GM12878 (cell line): Measurements from ENCODE around the gene TMPRSS13.

Source experiments
- CTCF ChIP-seq, 3 experiments: IDR thresholded peaks in 2 of 3; conservative IDR thresholded peaks in 1 of 3; 2 replicates each; pipeline ENCODE4 v1.5.1; 2011; ENCODE audit warnings: low read depth in 3 of 3, low read length in 3 of 3, mild to moderate bottlenecking in 3 of 3, control low read depth in 2 of 3, moderate library complexity in 2 of 3, inconsistent platforms in 1 of 3, mixed read lengths in 1 of 3; ENCODE audit not compliant: control insufficient read depth in 2 of 3, insufficient read depth in 1 of 3; ENCODE audit errors: extremely low read depth in 1 of 3
- DPF2 ChIP-seq: fragments of 450-650 bp; IDR thresholded peaks from 2 replicates; pipeline ENCODE4 v1.6.1; 2017; ENCODE audit warnings: mild to moderate bottlenecking
- ESRRA ChIP-seq: IDR thresholded peaks from 2 replicates; pipeline ENCODE4 v1.6.1; 2012; ENCODE audit warnings: mild to moderate bottlenecking, low read length, improper control_type of control experiment
- POLR2A ChIP-seq: IDR thresholded peaks from 2 replicates; pipeline ENCODE4 v1.6.1; 2011; ENCODE audit warnings: low read depth, mild to moderate bottlenecking, low read length
- RAD21 ChIP-seq: IDR thresholded peaks from 2 replicates; pipeline ENCODE4 v1.6.1; 2011; ENCODE audit warnings: mild to moderate bottlenecking, low read depth, low read length, moderate library complexity; ENCODE audit not compliant: insufficient read depth
- SP1 ChIP-seq: IDR thresholded peaks from one replicate; pipeline ENCODE4 v1.6.1; 2011; ENCODE audit warnings: low read depth, low read length

- TF ChIP-seq DPF2 = no peak
- no peak for TF ChIP-seq CTCF (IDR thresholded peaks at IDR 0.05 in 2 of 3, conservative IDR thresholded peaks at IDR 0.05 in 1 of 3; ENCODE audit: control insufficient read depth in 2 of 3, extremely low read depth in 1 of 3, insufficient read depth in 1 of 3, low read depth in 3 of 3, low read length in 3 of 3)
- TF ChIP-seq ESRRA = no peak
- no peak for TF ChIP-seq POLR2A
- TF ChIP-seq RAD21 = no peak
- TF ChIP-seq SP1 = no peak
Observed at GRCh38 chr11:117927926-117928325, 1.3 kb downstream of the TMPRSS13 start.
